ENCODE data around the gene CNTN4.

DNA sequence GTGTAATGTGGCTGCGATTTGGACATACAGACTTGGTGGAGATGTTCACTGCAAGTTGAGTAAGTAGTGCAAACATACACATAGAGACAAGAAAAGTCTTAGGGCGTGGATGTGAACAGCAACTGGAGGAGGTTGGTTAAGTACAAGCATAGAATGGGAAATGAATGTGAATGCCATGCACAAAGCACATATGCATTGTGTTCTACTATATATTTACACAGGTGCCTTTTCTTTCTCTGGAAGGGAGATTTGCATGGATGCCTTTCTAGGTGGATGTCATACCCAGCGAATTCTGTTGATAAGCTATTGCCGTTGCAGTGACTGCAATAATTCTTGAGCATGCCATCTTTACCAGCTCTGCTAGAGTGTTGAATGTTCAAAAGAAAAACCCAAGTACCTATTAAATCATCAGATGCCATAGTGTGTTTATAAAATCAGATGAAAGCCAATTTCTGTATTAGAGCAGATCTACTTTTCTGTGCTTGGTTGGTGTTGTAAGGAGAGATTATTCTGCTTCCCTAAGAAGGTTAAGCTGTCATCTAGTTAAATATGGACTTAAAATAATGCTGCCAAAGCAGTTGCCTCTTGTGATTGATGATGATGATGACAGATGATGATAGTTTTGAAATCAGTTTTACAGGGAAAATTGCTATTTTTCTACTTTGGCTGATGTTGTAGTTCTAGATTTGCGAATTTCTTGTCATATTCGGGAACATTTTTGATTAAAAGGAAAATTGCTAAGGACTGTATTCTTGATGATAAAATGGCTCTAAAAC lies 148.4 kb downstream of the CNTN4 start:
- TF ChIP-seq, protein P1, sequence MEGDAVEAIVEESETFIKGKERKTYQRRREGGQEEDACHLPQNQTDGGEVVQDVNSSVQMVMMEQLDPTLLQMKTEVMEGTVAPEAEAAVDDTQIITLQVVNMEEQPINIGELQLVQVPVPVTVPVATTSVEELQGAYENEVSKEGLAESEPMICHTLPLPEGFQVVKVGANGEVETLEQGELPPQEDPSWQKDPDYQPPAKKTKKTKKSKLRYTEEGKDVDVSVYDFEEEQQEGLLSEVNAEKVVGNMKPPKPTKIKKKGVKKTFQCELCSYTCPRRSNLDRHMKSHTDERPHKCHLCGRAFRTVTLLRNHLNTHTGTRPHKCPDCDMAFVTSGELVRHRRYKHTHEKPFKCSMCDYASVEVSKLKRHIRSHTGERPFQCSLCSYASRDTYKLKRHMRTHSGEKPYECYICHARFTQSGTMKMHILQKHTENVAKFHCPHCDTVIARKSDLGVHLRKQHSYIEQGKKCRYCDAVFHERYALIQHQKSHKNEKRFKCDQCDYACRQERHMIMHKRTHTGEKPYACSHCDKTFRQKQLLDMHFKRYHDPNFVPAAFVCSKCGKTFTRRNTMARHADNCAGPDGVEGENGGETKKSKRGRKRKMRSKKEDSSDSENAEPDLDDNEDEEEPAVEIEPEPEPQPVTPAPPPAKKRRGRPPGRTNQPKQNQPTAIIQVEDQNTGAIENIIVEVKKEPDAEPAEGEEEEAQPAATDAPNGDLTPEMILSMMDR (IDR thresholded peaks at IDR 0.05), result no peak
- no peak for TF ChIP-seq POLR2A (IDR thresholded peaks at IDR 0.05)

Data from right lobe of liver (tissue), 4 donors.